Activated naive CD4-positive, alpha-beta T cell treated with anti-CD3 and anti-CD28 coated beads, Interleukin-2, amount 10 ng/mL, durations not matched to agents 7 days and 5 days (primary cell): ENCODE measurements around the gene ITPR2.

Experiments used
- CTCF ChIA-PET: fragments of 350-600 bp; sonication (Branson Sonifier 250); formaldehyde crosslinking; loops from one replicate; lab custom pipeline; 2021; ENCODE audit warnings: antibody characterized with exemption; lab: Charles Lee
- DNase-seq: peaks from one replicate; pipeline ENCODE4 v3.0.0-alpha.2; 2020
- H3K27ac Mint-ChIP-seq: one replicate; pipeline ENCODE4 v1.8.0; 2021; ENCODE audit warnings: mild to moderate bottlenecking, moderate library complexity, mixed read lengths
- H3K27me3 Mint-ChIP-seq: one replicate; pipeline ENCODE4 v1.8.0; 2021; ENCODE audit warnings: mild to moderate bottlenecking, mixed read lengths
- H3K36me3 Mint-ChIP-seq: one replicate; pipeline ENCODE4 v1.8.0; 2021; ENCODE audit warnings: mixed read lengths
- H3K4me1 Mint-ChIP-seq: one replicate; pipeline ENCODE4 v1.8.0; 2021; ENCODE audit warnings: mixed read lengths
- H3K4me3 Mint-ChIP-seq: one replicate; pipeline ENCODE4 v1.8.0; 2021; ENCODE audit warnings: mild to moderate bottlenecking, moderate library complexity, mixed read lengths
- H3K9me3 Mint-ChIP-seq: one replicate; pipeline ENCODE4 v1.8.0; 2021; ENCODE audit warnings: mixed read lengths

Gene ITPR2

DNA sequence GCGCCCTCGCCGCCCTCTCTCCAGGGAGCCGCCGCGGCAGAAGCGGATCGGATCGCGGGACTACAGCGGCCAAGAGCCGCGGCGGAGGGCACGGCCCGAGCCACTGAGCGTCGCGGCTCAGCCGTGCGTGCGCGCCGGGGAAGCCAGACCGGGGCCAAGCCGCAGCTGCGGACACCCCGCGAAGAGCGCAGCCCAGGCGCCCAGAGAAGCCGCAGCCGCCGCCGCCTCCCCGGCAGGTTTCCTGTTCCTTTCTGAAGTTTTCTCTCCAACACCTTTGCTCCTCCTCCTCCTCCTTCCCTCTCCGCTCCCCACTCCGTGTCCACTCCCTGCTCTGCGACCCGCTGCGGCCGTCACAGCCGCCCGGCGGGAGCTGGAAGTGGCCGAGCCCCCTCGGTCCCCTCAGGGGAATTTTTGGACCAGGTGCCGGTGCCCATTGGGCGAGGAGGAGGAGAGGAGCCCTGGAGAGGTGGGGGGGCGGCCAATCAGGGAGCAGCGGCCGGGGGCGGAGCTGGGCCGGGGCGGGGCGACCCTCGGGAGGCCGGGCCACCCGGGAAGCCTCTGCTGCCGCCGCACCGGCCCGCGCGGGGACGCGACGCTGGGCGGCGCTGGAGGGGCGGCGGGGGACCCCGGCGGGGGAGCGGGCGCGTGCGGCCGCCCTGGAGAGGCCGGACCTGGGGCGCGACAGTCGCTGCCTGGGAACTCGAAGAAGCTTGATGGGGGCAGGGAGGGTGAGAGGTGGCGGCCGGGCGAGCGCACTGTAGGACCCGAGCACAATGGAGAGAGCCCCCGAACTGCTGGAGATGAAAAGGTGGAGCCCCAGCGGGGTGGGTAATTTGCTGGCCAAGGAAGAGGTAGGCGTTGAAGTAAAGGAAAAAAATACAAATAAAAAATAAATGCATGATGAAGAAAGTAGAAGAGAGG is at the start of gene ITPR2:
TSS of gene ITPR2 (minus strand) at position 373 of the 921 bp plus-strand sequence. CDS start 413 bp downstream, outside the sequence.
- peak; percentile 95 for DNase-seq

DNA sequence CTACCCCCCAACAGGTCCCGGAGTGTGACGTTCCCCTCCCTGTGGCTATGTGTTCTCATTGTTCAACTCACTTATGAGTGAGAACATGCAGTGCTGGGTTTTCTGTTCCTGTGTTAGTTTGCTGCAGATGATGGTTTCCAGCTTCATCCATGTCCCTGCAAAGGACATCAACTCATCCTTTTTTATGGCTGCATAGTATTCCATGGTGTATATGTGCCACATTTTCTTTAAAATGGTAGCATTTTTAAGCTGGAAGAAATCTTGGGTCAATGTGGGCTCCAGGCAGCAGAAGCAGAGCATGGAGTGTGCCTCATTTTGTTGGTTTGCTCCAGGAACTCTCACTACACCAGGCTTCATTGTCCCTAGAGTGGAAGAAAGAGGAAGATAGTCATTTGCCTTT is 47.6 kb upstream of the ITPR2 start:
- no peaks in the 10 kb centered on the region for H3K36me3 Mint-ChIP-seq
- no peak overlapping the region for H3K4me3 Mint-ChIP-seq
- no peak overlapping the region for H3K27ac Mint-ChIP-seq
- CTCF ChIA-PET = interaction anchor here (1.6 to 2.4 kb wide), 2 partner anchors 10 to 26 kb away, joined by 4 to 13 read pairs; no protein-coding TSS in a partner anchor
- DNase-seq = no peak
- peaks cover 21% of the 10 kb centered on the region for H3K27me3 Mint-ChIP-seq
- peaks cover 3% of the 10 kb centered on the region for H3K9me3 Mint-ChIP-seq
- peaks cover 13% of the 10 kb centered on the region for H3K4me1 Mint-ChIP-seq

More for the DNA sequence above, at the start of gene ITPR2:
- CTCF ChIA-PET = interaction anchor here (0.7 to 2.6 kb wide), 16 partner anchors 7 to 188 kb away, joined by 3 to 21 read pairs (median 4); partner anchors contain the start of gene TM7SF3
- peak within 1 kb of the TSS; percentile 98 for H3K27ac Mint-ChIP-seq
- peaks cover 4% of the 10 kb centered on the region for H3K27me3 Mint-ChIP-seq
- H3K36me3 Mint-ChIP-seq = peaks cover 4% of the 10 kb centered on the region
- H3K9me3 Mint-ChIP-seq = no peaks in the 10 kb centered on the region
- H3K4me3 Mint-ChIP-seq = peak within 1 kb of the TSS; percentile 98
- peaks cover 36% of the 10 kb centered on the region for H3K4me1 Mint-ChIP-seq

DNA sequence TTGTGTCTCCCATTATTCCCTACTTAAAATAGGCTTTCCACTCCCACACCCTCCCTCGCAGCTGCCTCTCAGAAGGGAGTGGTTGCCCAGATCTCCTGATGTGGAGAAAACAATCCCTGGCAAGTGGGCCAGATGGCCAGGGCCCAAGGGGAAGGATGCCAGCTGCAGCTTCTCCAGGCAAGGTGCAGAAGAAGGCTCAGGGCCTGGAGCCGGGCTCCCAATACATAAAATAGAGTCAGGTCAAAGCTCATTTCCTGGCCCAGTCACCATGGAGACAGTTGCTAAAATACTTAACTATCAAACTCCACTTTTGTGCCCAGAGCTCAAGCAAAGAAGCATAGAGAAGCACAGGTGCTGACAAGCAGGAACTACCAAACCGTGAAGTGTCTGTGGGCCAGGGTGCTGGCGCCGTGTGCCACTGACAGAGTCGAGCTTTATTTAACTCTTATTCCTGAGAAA is 45.7 kb upstream of the ITPR2 start:
- H3K27ac Mint-ChIP-seq = no peak overlapping the region
- CTCF ChIA-PET = interaction anchor here (0.6 to 2.4 kb wide), 6 partner anchors 10 to 720 kb away, joined by 3 to 13 read pairs (median 4); partner anchors contain the start of gene ITPR2
- H3K4me1 Mint-ChIP-seq = peaks cover 2% of the 10 kb centered on the region
- no peak overlapping the region for H3K4me3 Mint-ChIP-seq
- DNase-seq = no peak
- peaks cover 3% of the 10 kb centered on the region for H3K9me3 Mint-ChIP-seq
- H3K27me3 Mint-ChIP-seq = peaks cover 17% of the 10 kb centered on the region
- no peaks in the 10 kb centered on the region for H3K36me3 Mint-ChIP-seq

DNA sequence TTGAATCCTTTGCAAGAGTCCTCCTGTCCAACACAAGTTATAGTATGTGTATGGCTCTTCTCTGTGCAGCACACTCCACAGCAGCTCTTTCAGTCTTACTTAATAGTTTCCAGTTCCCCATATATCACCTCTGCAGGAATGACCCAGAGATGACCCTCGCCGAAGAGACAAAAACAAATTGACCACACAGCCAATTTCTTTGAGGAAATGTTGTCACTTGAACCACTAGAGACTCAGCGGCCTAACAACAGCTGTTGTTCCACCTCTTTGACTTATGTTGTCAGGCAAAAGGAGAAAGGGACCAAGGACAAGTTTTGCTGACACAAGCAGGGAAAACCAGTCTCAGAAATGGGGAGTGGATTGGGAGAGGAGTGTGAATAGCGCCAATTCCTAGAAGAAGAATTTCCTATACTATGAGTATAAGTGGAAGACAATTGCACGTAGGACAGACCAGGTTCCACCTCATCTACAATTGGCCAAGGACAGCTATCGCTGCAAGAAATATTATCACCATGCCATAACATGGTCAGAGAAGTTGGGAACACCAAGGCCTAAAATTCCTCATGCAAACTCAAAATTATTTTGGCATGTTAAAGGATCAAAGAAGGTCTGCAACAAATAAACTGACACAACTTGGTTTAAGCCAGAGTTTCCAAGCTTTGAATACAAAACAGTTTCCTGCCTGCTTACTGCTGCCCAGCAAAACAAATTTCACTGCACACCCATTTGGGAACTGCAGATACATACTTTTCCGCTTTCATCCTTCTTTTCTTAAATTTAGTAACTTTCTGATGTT is 41.7 kb upstream of the ITPR2 start:
- Mint-ChIP-seq H3K36me3 (no peaks in the 10 kb centered on the region), H3K4me3 (no peak overlapping the region), H3K27ac (no peak overlapping the region), H3K9me3 (no peaks in the 10 kb centered on the region), H3K4me1 (peaks cover 9% of the 10 kb centered on the region), H3K27me3 (peaks cover 18% of the 10 kb centered on the region)
- CTCF ChIA-PET = interaction anchor here (2.5 to 4.8 kb wide), 2 partner anchors 11 to 20 kb away, joined by 15 to 27 read pairs; no protein-coding TSS in a partner anchor
- no peak for DNase-seq

DNA sequence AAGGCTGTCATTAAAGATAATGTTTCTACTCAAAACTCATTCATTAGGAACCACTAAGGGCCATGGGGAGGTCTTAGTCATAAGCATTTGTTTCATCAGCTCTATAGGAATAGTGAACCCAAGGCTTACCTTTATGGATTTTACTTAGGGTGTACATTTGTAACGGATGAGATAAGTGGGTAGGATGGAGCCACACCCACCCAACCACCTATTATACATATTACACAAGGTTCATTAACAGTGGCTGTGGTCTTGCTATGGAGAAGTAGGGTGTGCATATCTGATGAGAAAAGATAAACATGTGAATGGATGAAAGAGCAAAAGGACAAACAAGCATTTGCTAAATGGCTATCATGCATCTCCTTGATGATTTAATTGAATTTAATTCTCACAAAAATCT is 39.6 kb upstream of the ITPR2 start:
- Mint-ChIP-seq H3K4me3 (no peak overlapping the region), H3K4me1 (peaks cover 12% of the 10 kb centered on the region), H3K36me3 (no peaks in the 10 kb centered on the region), H3K27ac (no peak overlapping the region), H3K27me3 (peaks cover 18% of the 10 kb centered on the region), H3K9me3 (no peaks in the 10 kb centered on the region)
- CTCF ChIA-PET = no interaction called here
- DNase-seq = no peak

DNA sequence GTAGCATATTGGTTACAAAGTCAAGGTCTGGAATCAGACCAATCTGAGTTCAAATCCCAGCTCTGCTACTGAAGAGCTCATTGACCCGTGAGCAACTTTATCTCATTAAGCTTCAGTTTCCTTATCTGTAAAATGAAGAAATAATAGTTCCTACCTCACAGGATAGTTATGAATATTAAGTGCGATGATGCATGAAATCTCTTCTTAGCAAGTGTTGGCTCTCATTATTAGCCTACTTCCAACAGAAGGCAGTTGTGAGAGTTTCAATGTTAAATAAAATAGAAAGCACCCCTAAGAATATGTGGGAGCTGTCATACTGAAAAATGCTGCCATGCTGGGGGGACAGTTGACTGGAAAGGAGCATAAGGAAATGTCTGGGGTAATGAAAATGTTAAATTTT is 39.0 kb upstream of the ITPR2 start:
- CTCF ChIA-PET = no interaction called here
- no peak overlapping the region for H3K27ac Mint-ChIP-seq
- H3K27me3 Mint-ChIP-seq = peaks cover 18% of the 10 kb centered on the region
- H3K9me3 Mint-ChIP-seq = no peaks in the 10 kb centered on the region
- H3K4me1 Mint-ChIP-seq = peaks cover 18% of the 10 kb centered on the region
- no peak for DNase-seq
- H3K36me3 Mint-ChIP-seq = no peaks in the 10 kb centered on the region
- H3K4me3 Mint-ChIP-seq = no peak overlapping the region

DNA sequence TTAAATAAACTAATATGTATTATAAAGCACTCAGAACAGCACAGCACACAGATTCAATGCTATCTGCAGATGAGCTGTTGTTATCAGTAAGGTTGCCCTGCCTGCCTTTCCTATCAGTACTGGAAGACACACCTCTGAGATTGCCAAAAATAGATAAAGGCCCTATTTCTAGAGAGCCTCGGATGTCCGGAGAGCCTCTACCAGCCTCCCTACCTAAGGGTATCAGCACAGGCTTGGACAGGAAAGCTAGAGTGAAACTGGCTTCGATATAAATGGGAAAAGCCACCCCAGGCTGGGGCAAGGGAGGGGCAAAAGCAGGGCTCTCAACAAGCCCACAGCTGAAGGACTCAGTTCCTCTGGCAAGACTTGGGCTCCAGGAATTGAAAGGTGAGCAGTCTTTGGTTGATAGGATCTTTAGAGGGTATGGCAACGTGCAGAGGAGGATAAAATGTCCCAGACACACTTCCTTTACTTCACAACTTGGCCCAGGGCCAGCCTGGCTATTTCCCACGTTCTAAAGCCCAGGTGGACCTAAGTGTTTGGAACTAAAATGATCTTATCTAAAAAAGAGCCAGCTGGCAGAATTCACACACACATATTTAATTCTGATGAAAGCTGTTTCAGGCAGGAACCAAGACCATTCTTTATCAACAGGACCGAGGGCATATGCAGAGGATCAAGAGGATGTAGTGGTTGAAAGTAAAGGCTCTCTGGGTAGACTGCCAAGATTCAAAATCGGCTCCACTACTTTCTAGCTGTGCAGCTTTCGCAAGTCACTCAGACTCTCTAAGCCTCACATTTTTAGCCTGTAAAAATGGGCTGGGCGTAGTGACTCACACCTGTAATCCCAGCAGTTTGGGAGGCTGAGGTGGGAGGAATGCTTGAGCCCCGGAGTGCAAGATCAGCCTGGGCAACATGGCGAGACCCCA is 37.8 kb upstream of the ITPR2 start:
- H3K36me3 Mint-ChIP-seq = no peaks in the 10 kb centered on the region
- no peaks in the 10 kb centered on the region for H3K9me3 Mint-ChIP-seq
- H3K4me1 Mint-ChIP-seq = peaks cover 20% of the 10 kb centered on the region
- H3K4me3 Mint-ChIP-seq = no peak overlapping the region
- CTCF ChIA-PET = interaction anchor here (3.4 kb wide), 1 partner anchor 14 kb away, joined by 19 read pairs; no protein-coding TSS in a partner anchor
- H3K27me3 Mint-ChIP-seq = peaks cover 22% of the 10 kb centered on the region
- H3K27ac Mint-ChIP-seq = no peak overlapping the region
- no peak for DNase-seq

DNA sequence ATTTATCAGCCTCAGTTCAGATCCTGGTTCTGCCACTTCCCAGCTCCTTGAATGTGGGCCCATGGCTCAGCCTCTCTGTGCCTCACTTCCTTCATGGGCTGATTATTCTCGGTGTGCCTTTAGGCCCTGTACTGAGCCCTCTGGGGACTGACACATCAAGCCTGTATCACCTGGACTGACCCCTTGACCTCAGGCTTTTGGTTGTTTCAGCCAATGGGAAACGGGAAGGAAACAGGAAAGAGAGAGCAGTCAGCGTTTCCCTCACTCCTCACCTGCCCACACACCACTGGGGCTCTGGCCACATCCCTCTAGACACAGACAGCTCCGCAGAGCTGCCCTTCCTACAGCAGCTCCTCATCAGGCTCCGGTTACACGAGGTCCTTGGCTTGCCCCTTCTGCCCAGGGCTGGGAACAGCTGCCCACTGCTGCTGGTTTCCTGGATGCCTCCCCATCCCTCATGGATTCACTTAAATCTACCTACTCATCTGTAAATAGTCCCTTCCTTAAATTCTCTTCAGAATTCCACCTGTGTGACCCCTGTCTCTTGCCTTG is 37.0 kb upstream of the ITPR2 start:
- H3K36me3 Mint-ChIP-seq = no peaks in the 10 kb centered on the region
- no peak for DNase-seq
- H3K4me1 Mint-ChIP-seq = peaks cover 20% of the 10 kb centered on the region
- H3K27ac Mint-ChIP-seq = no peak overlapping the region
- CTCF ChIA-PET = interaction anchor here (3.4 kb wide), 1 partner anchor 15 kb away, joined by 19 read pairs; no protein-coding TSS in a partner anchor
- H3K9me3 Mint-ChIP-seq = no peaks in the 10 kb centered on the region
- peaks cover 22% of the 10 kb centered on the region for H3K27me3 Mint-ChIP-seq
- H3K4me3 Mint-ChIP-seq = no peak overlapping the region

DNA sequence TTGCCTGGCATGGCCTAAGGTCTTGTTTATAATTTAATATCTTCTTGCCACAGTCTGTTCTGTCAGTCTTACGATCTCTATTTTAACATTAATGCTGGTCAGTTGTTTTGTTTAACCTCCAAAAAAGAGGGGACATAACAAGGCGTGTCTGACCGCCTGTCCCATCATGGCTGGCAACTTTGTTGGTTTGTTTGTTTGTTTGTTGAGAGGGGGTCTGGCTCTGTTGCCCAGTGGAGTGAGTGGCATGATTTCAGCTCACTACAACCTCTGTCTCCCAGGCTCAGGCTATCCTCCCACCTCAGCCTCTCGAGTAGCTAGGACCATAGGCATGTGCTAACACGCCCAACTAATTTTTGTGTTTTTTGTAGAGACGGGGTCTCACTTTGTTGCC is 36.1 kb upstream of the ITPR2 start:
- CTCF ChIA-PET = interaction anchor here (1.0 to 3.4 kb wide), 2 partner anchors 10 to 16 kb away, joined by 5 to 19 read pairs; no protein-coding TSS in a partner anchor
- Mint-ChIP-seq H3K27me3 (peaks cover 22% of the 10 kb centered on the region), H3K27ac (no peak overlapping the region), H3K4me1 (peaks cover 20% of the 10 kb centered on the region), H3K4me3 (no peak overlapping the region), H3K9me3 (no peaks in the 10 kb centered on the region), H3K36me3 (no peaks in the 10 kb centered on the region)
- no peak for DNase-seq

DNA sequence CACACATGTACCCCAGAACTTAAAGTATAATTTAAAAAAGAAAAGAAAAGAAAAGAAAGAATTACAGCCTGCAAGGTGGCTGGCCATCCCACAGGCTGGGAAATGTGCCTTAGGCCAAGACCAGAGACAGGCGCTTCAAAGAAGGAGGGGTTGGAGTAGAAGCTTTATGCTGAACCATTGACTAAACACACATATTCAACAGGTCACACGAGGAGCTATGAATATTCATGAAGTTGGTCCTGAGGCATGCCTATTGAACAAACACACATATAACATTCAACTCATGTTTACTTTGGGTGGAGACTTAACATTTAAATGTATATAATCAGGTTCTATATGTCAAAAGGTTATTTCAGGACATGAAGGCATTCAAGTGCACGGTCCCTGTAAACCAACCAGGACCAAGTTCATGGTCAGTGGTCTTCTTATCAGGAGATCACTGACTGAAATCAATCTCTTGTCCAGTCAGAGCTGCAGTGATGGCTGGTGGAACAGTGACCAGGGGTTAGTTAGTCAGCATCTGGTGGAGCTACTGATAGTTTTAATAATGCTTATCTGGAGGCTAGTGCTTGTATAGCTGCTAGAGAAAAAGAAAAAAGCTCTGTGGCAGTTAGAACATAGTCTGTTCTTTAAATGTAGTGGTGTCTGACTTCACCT is 35.6 kb upstream of the ITPR2 start:
- Mint-ChIP-seq H3K27ac (no peak overlapping the region), H3K36me3 (no peaks in the 10 kb centered on the region), H3K4me1 (peaks cover 20% of the 10 kb centered on the region), H3K4me3 (no peak overlapping the region), H3K27me3 (peaks cover 19% of the 10 kb centered on the region), H3K9me3 (no peaks in the 10 kb centered on the region)
- CTCF ChIA-PET = interaction anchor here (1.0 to 3.4 kb wide), 2 partner anchors 11 to 16 kb away, joined by 5 to 19 read pairs; no protein-coding TSS in a partner anchor
- DNase-seq = no peak

DNA sequence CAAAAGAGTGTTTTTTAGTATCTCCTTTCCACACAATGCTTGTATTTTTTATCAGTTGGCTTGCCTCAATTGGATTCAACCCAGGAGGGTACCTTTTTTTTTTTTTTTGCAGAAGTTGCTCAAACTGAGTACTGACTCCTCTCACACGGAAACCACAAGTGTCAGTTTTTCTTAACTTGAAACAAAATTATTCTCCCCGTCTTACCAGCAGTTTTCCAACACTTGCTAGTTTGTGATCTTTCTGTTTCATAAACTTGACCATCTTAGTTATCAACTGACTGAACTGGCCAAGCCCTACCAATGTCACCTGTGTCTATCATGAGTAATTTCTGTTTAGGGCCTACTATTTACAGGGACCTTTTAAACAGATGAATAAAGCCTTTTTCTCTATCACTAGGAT is 34.1 kb upstream of the ITPR2 start:
- Mint-ChIP-seq H3K9me3 (no peaks in the 10 kb centered on the region), H3K36me3 (no peaks in the 10 kb centered on the region), H3K4me3 (no peak overlapping the region), H3K27me3 (peaks cover 22% of the 10 kb centered on the region), H3K27ac (no peak overlapping the region), H3K4me1 (peaks cover 20% of the 10 kb centered on the region)
- no peak for DNase-seq
- CTCF ChIA-PET = interaction anchor here (1.4 to 1.5 kb wide), 3 partner anchors 12 to 33 kb away, joined by 3 to 6 read pairs (median 3); no protein-coding TSS in a partner anchor

DNA sequence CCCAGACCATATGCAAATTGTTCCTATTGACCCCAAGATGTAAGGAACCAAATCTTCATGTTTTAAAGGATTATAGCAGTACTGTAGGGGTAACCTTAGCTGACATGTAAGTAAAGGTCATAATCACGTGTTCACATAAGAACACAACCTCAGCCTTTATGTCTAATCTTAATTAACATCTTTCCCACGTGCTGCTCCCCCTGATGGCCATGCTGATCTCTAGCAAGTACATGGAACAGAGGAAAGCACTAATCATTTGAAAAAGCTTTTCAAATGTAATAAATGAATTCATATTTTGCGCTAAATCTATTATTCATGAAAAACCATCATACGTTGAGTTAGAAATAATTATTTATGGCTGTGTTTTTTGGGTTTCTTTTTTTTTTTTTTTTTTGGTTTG is 30.5 kb upstream of the ITPR2 start:
- Mint-ChIP-seq H3K27me3 (peaks cover 18% of the 10 kb centered on the region), H3K4me3 (no peak overlapping the region), H3K27ac (no peak overlapping the region), H3K36me3 (no peaks in the 10 kb centered on the region), H3K9me3 (no peaks in the 10 kb centered on the region), H3K4me1 (peaks cover 10% of the 10 kb centered on the region)
- DNase-seq = no peak
- CTCF ChIA-PET = interaction anchor here (0.8 to 1.4 kb wide), 5 partner anchors 9 to 22 kb away, joined by 3 to 6 read pairs (median 4); no protein-coding TSS in a partner anchor
